ENCODE results near the gene RPH3AL.

DNA sequence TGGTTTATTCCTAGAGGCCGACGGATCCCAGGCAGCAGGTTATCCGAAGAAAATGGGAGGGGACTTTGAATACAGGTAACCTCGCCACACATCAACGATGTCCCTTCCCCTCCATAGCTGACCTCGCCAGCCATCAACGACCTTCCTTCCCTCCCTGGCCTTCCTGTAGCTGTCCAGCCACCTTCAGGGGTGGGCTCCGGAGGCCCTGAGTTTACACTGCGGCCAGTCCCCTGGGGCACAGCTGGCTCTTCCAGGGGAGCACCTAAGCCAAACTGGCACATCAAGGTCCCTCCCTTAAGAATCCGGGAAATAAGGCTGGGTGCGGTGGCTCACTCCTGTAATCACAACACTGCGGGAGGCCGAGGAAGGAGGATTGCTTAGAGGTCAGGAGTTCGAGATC lies 10.1 kb upstream of the RPH3AL start:
- TF ChIP-seq, protein P1, sequence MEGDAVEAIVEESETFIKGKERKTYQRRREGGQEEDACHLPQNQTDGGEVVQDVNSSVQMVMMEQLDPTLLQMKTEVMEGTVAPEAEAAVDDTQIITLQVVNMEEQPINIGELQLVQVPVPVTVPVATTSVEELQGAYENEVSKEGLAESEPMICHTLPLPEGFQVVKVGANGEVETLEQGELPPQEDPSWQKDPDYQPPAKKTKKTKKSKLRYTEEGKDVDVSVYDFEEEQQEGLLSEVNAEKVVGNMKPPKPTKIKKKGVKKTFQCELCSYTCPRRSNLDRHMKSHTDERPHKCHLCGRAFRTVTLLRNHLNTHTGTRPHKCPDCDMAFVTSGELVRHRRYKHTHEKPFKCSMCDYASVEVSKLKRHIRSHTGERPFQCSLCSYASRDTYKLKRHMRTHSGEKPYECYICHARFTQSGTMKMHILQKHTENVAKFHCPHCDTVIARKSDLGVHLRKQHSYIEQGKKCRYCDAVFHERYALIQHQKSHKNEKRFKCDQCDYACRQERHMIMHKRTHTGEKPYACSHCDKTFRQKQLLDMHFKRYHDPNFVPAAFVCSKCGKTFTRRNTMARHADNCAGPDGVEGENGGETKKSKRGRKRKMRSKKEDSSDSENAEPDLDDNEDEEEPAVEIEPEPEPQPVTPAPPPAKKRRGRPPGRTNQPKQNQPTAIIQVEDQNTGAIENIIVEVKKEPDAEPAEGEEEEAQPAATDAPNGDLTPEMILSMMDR (IDR thresholded peaks at IDR 0.05): no peak
- TF ChIP-seq POLR2A (IDR thresholded peaks at IDR 0.05): no peak

Data from testis (tissue), 2 donors.